B cell (primary cell): Measurements from ENCODE around the gene PACSIN1. TPM values are rescaled to one million over a fixed set of nuclear protein-coding genes. Genes with fewer than 3 reads are reported as not detected.

Experiments
- ATAC-seq: fragments of 200-7000 bp; cut with Tn5 transposase; one replicate; pipeline ENCODE4 v1.10.0; 2021; ENCODE audit warnings: low read depth, mild to moderate bottlenecking, moderate number of reproducible peaks, moderate library complexity
- CTCF ChIA-PET: fragments of 350-600 bp; sonication (Branson Sonifier 250); formaldehyde crosslinking; loops from one replicate; lab custom pipeline; 2021; ENCODE audit warnings: antibody characterized with exemption, inconsistent platforms; lab: Charles Lee
- POLR2A ChIA-PET: fragments of 350-600 bp; sonication (Branson Sonifier 250); formaldehyde crosslinking; loops from one replicate; lab custom pipeline; 2021; ENCODE audit warnings: antibody characterized with exemption; lab: Charles Lee
- DNase-seq: peaks from one replicate; pipeline ENCODE4 v3.0.0; 2013
- H2AFZ ChIP-seq: 2 replicates; pipeline ENCODE4 v1.6.1; 2012; ENCODE audit warnings: mild to moderate bottlenecking, low read depth, low read length; ENCODE audit not compliant: insufficient read depth, poor library complexity, severe bottlenecking
- H3K27ac ChIP-seq, 2 donors: 1 replicate in 1 of 2; 2 replicates in 1 of 2; pipeline ENCODE4 v1.5.1; 2012 to 2013; ENCODE audit warnings: low read length in 2 of 2, mild to moderate bottlenecking in 2 of 2, moderate library complexity in 1 of 2
- H3K27me3 ChIP-seq, 4 experiments: fragments of 200-600 bp in 1 of 4; sonication (generic) in 1 of 4; replicated peaks in 1 of 4; 1 replicate in 2 of 4; 2 replicates in 2 of 4; pipeline versions ENCODE4 v1.6.1 to v1.7.0; 2013 to 2016; ENCODE audit warnings: low read length in 3 of 4, mild to moderate bottlenecking in 2 of 4, mixed read lengths in 1 of 4, moderate library complexity in 1 of 4; ENCODE audit not compliant: insufficient read depth in 4 of 4, control insufficient read depth in 3 of 4; ENCODE audit errors: control extremely low read depth in 1 of 4
- H3K36me3 ChIP-seq, 2 experiments: replicated peaks in 1 of 2; 1 replicate in 1 of 2; 2 replicates in 1 of 2; pipeline versions ENCODE4 v1.6.1 to v1.7.1; 2013; ENCODE audit warnings: low read length in 1 of 2; ENCODE audit not compliant: insufficient read depth in 2 of 2, control insufficient read depth in 1 of 2; ENCODE audit errors: control extremely low read depth in 1 of 2, extremely low read depth in 1 of 2
- H3K4me1 ChIP-seq, 2 donors: fragments of 200-600 bp in 1 of 2; sonication (generic) in 1 of 2; 1 replicate in 1 of 2; 2 replicates in 1 of 2; pipeline versions ENCODE4 v1.5.1 to v1.6.1; 2013 to 2017; ENCODE audit warnings: low read length in 2 of 2; ENCODE audit not compliant: control insufficient read depth in 2 of 2, insufficient read depth in 2 of 2
- H3K4me2 ChIP-seq: replicated peaks from 2 replicates; pipeline ENCODE3; 2012; ENCODE audit warnings: mild to moderate bottlenecking, low read depth, low read length; ENCODE audit not compliant: poor library complexity, severe bottlenecking
- H3K4me3 ChIP-seq, 5 experiments: fragments of 200-600 bp in 1 of 5; sonication (generic) in 1 of 5; 1 replicate in 3 of 5; 2 replicates in 2 of 5; pipeline versions ENCODE4 v1.5.1 to v1.7.0; 2011 to 2016; ENCODE audit warnings: low read length in 4 of 5, mild to moderate bottlenecking in 4 of 5, low read depth in 2 of 5, control low read depth in 1 of 5, moderate library complexity in 1 of 5; ENCODE audit not compliant: insufficient read depth in 1 of 5; ENCODE audit errors: control extremely low read depth in 1 of 5, extremely low read depth in 1 of 5
- H3K79me2 ChIP-seq: fragments of 200-600 bp; sonication (generic); one replicate; pipeline ENCODE4 v1.6.0; 2016; ENCODE audit warnings: low read length; ENCODE audit not compliant: control insufficient read depth, insufficient read depth
- H3K9ac ChIP-seq: fragments of 200-600 bp; sonication (generic); 2 replicates; pipeline ENCODE4 v1.6.1; 2017; ENCODE audit warnings: mild to moderate bottlenecking, low read length, moderate library complexity
- H3K9me3 ChIP-seq, 3 donors: one replicate each; pipeline versions ENCODE4 v1.6.1 to v1.7.1; 2013; ENCODE audit warnings: low read length in 2 of 3; ENCODE audit not compliant: control insufficient read depth in 2 of 3, insufficient read depth in 1 of 3; ENCODE audit errors: control extremely low read depth in 1 of 3
- H4K20me1 ChIP-seq: 2 replicates; pipeline ENCODE4 v1.6.0; 2012; ENCODE audit warnings: mild to moderate bottlenecking, low read length; ENCODE audit not compliant: insufficient read depth, control insufficient read depth, poor library complexity, severe bottlenecking
- H3K27ac Mint-ChIP-seq: one replicate; pipeline ENCODE4 v1.8.0; 2021; ENCODE audit warnings: mixed read lengths
- H3K27me3 Mint-ChIP-seq: one replicate; pipeline ENCODE4 v1.8.0; 2021; ENCODE audit warnings: mixed read lengths
- H3K4me1 Mint-ChIP-seq: one replicate; pipeline ENCODE4 v1.8.0; 2021; ENCODE audit warnings: mixed read lengths
- H3K4me3 Mint-ChIP-seq: one replicate; pipeline ENCODE4 v1.8.0; 2021; ENCODE audit warnings: mixed read lengths
- H3K9me3 Mint-ChIP-seq: one replicate; pipeline ENCODE4 v1.8.0; 2022; ENCODE audit warnings: mixed read lengths; ENCODE audit not compliant: insufficient read depth
- CTCF ChIP-seq: fragments of 200-600 bp; IDR thresholded peaks from one replicate; pipeline ENCODE4 v1.8.0; 2022; ENCODE audit warnings: antibody characterized with exemption, mild to moderate bottlenecking
- EZH2 ChIP-seq: IDR thresholded peaks from 2 replicates; pipeline ENCODE4 v1.6.1; 2012; ENCODE audit warnings: borderline replicate concordance, low read depth, mild to moderate bottlenecking, moderate library complexity, low read length; ENCODE audit not compliant: insufficient read depth, poor library complexity, severe bottlenecking
- WGBS: methylation state at CpG from one replicate; pipeline ENCODE4 v1.1.5; 2013; ENCODE audit warnings: missing lambda C conversion rate; ENCODE audit not compliant: insufficient coverage; 5-methylcytosine and 5-hydroxymethylcytosine counted together
- intact Hi-C: fragments of 100-400 bp; cut with micrococcal nuclease; formaldehyde crosslinking; loops from one replicate; pipeline ENCODE4 v1.10.0; 2022
- polyA plus RNA-seq: library from polyadenylated mRNA; depleted of rRNA; stranded (reverse); fragments of >200 nt; gene quantifications from 2 replicates; pipeline ENCODE4 v1.2.3, GENCODE V29; 2012
- total RNA-seq, 2 donors: library from RNA; stranded (reverse); fragments of 120-200 nt in 1 of 2; gene quantifications; 1 replicate in 1 of 2; 2 replicates in 1 of 2; pipeline versions ENCODE4 v1.2.3 to v1.2.4, GENCODE V29; 2013 to 2022

PACSIN1 gene
- total and polyA plus RNA-seq, 2 donors (not counting 1 experiment from before 2014, with no cell fraction given) = 0.18 to 0.20 TPM

- H3K9me3 Mint-ChIP-seq = no peaks in the 10 kb centered on the region
- Histone ChIP-seq H3K79me2 (peaks cover 34% of the 10 kb centered on the region), H3K9me3 (no peaks in the 10 kb centered on the region), H2AFZ (no peak overlapping the region), H3K36me3 (peaks cover 2 to 53% of the 10 kb centered on the region in 2 experiments), H3K4me3 (no peak overlapping the region), H4K20me1 (peaks cover 42% of the 10 kb centered on the region), H3K9ac (no peak overlapping the region), H3K27ac (no peak overlapping the region), H3K4me2 (no peak overlapping the region), H3K4me1 (peaks cover 10 to 23% of the 10 kb centered on the region in 2 donors), H3K27me3 (no peaks in the 10 kb centered on the region)
- peaks cover 21% of the 10 kb centered on the region for H3K4me1 Mint-ChIP-seq
- ChIA-PET POLR2A (interaction anchor here (0.7 kb wide), 1 partner anchor 183 kb away, joined by 3 read pairs; no protein-coding TSS in a partner anchor), CTCF (interaction anchor here (1.1 to 4.2 kb wide), 3 partner anchors 8 to 227 kb away, joined by 3 to 30 read pairs (median 17); partner anchors contain the start of gene SMIM29)
- H3K4me3 Mint-ChIP-seq = peak overlapping the region; percentile 27
- no peaks in the 10 kb centered on the region for H3K27me3 Mint-ChIP-seq
- TF ChIP-seq EZH2 (no peak), CTCF (no peak)
- DNase-seq (no peak), ATAC-seq (no peak)
- 83% methylated on average over 1 of the region's 5 CpGs for WGBS
- intact Hi-C loops = no loop called here
- H3K27ac Mint-ChIP-seq = no peak overlapping the region
These were observed 42.6 kb upstream of the PACSIN1 start for GRCh38 chr6:34423254-34423653.
